SK-N-SH treated with all-trans-retinoic acid at 6 μM for 48 hours (cell line): ENCODE data around the gene CCL15.

Experiments
- OSR1 ChIP-seq: fragments of 250-450 bp; sonication (Bioruptor Pico); IDR thresholded peaks from 2 replicates; pipeline ENCODE4 v1.8.0; 2022; ENCODE audit warnings: moderate library complexity, mild to moderate bottlenecking, inconsistent platforms
- ZC3H10 ChIP-seq: fragments of 250-450 bp; sonication (Bioruptor Pico); IDR thresholded peaks from 2 replicates; pipeline ENCODE4 v1.5.1; 2021; ENCODE audit warnings: mild to moderate bottlenecking, moderate library complexity
- TF ChIP-seq, protein P1 (sequence below): fragments of 250-450 bp; sonication (Bioruptor Pico); IDR thresholded peaks from 2 replicates; pipeline ENCODE4 v1.8.0; 2021; ENCODE audit warnings: low read depth, mild to moderate bottlenecking, moderate library complexity, borderline replicate concordance

DNA sequence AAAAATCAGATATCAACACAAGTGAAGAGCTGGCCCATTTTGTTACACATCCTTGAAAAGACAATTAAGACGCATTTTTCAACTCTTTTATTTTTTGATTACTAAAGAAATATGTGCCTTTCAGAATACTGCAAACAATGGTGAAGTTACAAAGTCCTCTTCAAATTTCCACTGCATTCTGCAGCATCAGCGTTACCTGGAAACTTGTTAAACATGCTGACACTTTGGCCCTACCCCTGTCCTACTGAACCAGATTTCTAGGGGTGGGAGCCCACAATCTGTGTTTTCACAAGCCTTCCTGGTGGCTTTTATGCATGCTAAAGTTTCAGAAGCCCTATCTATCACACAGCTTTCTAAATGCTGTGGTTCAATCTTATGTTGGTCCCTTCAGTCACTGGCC is 10.3 kb downstream of the CCL15 start:
- TF ChIP-seq ZC3H10 (CRISPR knock-in tag) (no peak), OSR1 (CRISPR knock-in tag) (no peak)
- TF ChIP-seq, protein P1, sequence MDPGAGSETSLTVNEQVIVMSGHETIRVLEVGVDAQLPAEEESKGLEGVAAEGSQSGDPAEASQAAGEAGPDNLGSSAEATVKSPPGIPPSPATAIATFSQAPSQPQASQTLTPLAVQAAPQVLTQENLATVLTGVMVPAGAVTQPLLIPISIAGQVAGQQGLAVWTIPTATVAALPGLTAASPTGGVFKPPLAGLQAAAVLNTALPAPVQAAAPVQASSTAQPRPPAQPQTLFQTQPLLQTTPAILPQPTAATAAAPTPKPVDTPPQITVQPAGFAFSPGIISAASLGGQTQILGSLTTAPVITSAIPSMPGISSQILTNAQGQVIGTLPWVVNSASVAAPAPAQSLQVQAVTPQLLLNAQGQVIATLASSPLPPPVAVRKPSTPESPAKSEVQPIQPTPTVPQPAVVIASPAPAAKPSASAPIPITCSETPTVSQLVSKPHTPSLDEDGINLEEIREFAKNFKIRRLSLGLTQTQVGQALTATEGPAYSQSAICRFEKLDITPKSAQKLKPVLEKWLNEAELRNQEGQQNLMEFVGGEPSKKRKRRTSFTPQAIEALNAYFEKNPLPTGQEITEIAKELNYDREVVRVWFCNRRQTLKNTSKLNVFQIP (CRISPR knock-in tag): no peak
